OCI-LY7 (cell line): ENCODE measurements around the gene ACAP3.

Experiments used
- EZH2phosphoT487 ChIP-seq: fragments of 200-600 bp; sonication (generic); IDR thresholded peaks from 2 replicates; pipeline ENCODE4 v1.6.1; 2018; ENCODE audit warnings: low read depth, borderline replicate concordance, mild to moderate bottlenecking, mixed run types, antibody characterized with exemption, low read length, moderate library complexity, mixed read lengths
- TF ChIP-seq, protein P1 (sequence below): fragments of 200-600 bp; sonication (generic); conservative IDR thresholded peaks from 2 replicates; pipeline ENCODE4 v1.5.1; 2014; ENCODE audit warnings: mild to moderate bottlenecking, antibody characterized with exemption, low read length, moderate library complexity, mixed read lengths

DNA sequence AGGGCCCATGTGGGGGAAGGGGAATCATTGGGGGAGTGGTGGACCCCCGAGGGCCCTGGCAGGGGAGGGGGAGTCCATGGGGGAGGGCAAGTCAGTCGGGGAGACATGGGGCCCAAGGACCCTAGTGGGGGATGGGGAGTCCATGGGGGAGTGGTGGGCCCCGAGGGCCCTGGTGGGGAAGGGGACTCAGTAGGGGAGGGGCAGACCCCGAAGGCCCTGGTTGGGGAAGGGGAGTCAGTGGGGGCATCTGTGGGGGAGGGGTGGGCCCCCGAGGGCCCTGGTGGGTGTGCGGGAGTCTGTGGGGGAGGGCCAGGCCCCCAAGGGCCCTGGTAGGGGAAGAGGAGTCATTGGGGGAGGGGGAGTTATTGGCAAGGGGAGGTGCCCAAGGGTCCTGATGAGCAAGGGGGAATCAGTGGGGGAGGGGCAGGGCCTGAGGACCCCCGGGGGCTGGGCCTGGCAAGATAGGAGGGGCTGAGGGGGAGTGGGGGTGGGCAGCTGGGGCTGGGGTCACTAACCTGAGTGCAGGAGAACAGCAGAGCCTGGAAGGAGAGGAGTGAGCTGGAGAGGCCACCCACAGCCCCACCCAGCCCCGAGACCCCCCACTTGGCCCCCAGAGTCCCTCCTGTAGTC is 48.6 kb upstream of the ACAP3 start:
- TF ChIP-seq, protein P1, sequence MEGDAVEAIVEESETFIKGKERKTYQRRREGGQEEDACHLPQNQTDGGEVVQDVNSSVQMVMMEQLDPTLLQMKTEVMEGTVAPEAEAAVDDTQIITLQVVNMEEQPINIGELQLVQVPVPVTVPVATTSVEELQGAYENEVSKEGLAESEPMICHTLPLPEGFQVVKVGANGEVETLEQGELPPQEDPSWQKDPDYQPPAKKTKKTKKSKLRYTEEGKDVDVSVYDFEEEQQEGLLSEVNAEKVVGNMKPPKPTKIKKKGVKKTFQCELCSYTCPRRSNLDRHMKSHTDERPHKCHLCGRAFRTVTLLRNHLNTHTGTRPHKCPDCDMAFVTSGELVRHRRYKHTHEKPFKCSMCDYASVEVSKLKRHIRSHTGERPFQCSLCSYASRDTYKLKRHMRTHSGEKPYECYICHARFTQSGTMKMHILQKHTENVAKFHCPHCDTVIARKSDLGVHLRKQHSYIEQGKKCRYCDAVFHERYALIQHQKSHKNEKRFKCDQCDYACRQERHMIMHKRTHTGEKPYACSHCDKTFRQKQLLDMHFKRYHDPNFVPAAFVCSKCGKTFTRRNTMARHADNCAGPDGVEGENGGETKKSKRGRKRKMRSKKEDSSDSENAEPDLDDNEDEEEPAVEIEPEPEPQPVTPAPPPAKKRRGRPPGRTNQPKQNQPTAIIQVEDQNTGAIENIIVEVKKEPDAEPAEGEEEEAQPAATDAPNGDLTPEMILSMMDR: no peak
- no peak for TF ChIP-seq EZH2phosphoT487
